ENCODE results near the gene PJA2.

The PJA2 gene

DNA sequence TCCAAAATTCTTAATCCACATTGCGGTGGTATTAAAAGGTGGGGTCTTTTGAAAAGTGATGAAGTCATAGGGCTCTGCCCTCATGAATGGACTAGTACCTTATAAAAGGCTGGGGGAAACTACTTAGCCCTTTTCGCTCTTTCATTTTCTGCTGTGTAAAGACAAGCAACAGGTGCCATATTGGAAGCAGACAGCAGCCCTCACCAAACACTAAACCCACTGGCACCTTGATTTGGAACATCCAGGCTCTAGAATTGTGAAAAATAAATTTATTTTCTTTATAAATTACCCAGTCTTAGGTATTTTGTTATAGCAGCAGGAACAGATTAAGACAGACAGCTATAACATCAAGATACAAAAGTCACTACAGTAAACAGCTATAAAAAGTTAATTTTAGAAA, 12.8 kb downstream of the PJA2 start:
- no peaks in the 10 kb centered on the region for H3K4me1 ChIP-seq (ENCODE audit: insufficient read depth, low read length)
- H3K36me3 ChIP-seq (ENCODE audit: insufficient read depth, low read length), result no peaks in the 10 kb centered on the region
- no peaks in the 10 kb centered on the region for H3K9me3 ChIP-seq (ENCODE audit: control insufficient read depth, insufficient read depth, low read length)
- H3K9ac ChIP-seq (ENCODE audit: low read depth, low read length), result no peak overlapping the region

DNA sequence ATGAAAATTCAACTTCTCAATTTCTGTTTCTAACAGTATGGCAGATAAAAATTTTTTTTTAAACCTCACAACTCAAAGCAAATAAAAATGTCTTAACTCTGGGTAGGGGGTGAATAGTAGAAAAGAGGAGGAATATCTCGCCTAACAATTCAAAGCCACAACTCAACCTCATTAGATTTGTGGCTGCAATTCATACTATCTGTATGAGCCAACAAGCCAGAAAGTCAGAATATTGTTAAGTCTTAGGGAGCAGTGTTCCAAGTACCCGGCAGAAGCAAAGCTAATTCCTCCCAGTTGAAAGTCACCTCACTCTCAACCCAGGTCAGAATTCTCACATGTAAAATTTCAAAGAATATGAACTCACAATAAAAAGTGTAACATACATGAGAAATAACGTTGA, 15.0 kb downstream of the PJA2 start:
- Histone ChIP-seq H3K9me3 (ENCODE audit: control insufficient read depth, insufficient read depth, low read length) (no peaks in the 10 kb centered on the region), H3K4me1 (ENCODE audit: insufficient read depth, low read length) (no peaks in the 10 kb centered on the region), H3K9ac (ENCODE audit: low read depth, low read length) (no peak overlapping the region), H3K36me3 (ENCODE audit: insufficient read depth, low read length) (no peaks in the 10 kb centered on the region)

DNA sequence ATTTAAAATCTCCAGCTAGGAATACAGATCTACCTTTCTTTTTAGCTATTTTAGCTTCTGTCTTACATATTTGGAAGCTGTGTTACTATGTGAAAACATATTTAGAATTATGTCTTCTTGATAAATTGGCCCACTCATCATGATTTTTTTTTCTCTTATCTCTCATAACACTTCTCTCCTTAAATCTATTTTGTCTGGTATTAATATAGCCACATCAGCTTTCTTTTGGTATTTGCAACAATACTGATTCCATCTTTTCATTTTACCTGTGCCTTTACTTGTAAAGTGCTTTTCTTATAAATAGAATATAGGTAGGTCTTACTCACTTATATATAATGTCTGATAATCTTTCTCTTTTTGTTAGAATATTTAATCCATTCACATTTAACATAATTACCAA, 19.6 kb downstream of the PJA2 start:
- Histone ChIP-seq H3K36me3 (ENCODE audit: insufficient read depth, low read length) (no peaks in the 10 kb centered on the region), H3K9me3 (ENCODE audit: control insufficient read depth, insufficient read depth, low read length) (no peaks in the 10 kb centered on the region), H3K9ac (ENCODE audit: low read depth, low read length) (no peak overlapping the region), H3K4me1 (ENCODE audit: insufficient read depth, low read length) (peaks cover 4% of the 10 kb centered on the region; the same call in 1 of the 2 replicates)

DNA sequence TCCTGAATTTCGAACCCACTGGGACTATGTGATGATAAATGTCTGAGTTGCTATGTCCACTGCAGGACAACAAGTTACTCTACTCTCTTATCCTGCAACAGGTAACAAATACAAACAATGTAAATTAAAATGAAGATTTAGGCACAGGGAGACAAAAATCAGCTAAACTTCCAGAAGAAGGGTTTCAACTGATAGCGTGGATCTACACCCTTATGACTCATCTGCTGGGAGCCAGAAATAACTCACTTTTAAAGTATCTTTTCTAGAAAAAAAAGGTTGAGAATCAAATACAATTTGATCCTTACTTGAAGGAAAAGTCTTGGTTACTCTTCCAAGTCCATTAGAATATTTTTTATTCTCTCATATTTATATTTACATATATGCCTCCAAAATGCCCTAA, 21.4 kb downstream of the PJA2 start:
- H3K36me3 ChIP-seq (ENCODE audit: insufficient read depth, low read length), result no peaks in the 10 kb centered on the region
- no peak overlapping the region for H3K9ac ChIP-seq (ENCODE audit: low read depth, low read length)
- peaks cover 4% of the 10 kb centered on the region; the same call in 1 of the 2 replicates for H3K4me1 ChIP-seq (ENCODE audit: insufficient read depth, low read length)
- no peaks in the 10 kb centered on the region for H3K9me3 ChIP-seq (ENCODE audit: control insufficient read depth, insufficient read depth, low read length)

DNA sequence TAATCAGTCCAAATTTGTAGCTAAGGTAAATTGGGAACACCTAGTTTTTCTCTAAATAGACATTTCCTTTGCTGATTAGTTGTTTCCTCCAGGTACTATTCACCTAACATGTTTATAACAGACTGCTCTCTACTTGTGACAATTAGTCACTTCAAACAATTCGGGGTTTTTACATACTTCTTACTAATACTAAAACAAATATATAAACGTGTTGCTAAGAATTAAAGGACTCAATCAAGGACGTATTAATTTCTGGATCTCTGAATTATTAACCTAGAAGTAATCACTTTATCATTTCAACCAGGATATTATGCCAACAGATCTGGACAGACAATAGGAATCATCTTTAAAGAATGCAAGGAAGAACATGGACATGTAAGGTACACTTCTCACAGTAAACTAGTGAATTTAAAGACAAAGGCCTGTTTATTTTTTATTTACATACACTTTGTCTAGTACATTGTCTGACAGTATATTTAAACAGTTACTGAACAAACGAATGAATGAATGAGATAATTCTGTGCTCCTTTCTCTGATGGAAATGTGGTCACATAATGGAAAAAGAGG, 22.3 kb downstream of the PJA2 start:
- Histone ChIP-seq H3K4me1 (ENCODE audit: insufficient read depth, low read length) (peaks cover 4% of the 10 kb centered on the region; the same call in 1 of the 2 replicates), H3K36me3 (ENCODE audit: insufficient read depth, low read length) (no peaks in the 10 kb centered on the region), H3K9me3 (ENCODE audit: control insufficient read depth, insufficient read depth, low read length) (no peaks in the 10 kb centered on the region), H3K9ac (ENCODE audit: low read depth, low read length) (no peak overlapping the region)

DNA sequence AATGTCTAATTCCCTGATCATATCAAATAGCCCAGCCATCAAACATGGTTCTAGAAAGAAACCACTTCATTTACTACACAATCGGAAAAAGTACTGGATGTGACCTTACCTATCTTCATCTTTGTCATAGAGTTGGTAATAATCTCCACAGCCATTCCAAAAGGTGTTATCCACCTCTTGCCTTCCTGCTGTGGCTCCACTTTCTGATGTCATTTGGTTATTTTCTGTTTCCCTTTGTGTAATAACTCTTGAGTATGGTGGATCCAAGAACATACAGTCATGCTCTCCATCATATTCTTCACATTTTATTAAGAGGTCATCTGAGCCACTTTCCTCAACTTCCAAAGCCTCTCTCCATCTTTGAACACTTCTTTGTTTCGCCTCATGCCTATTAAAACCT, 31.7 kb downstream of the PJA2 start:
- no peaks in the 10 kb centered on the region for H3K4me1 ChIP-seq (ENCODE audit: insufficient read depth, low read length)
- no peaks in the 10 kb centered on the region for H3K9me3 ChIP-seq (ENCODE audit: control insufficient read depth, insufficient read depth, low read length)
- H3K36me3 ChIP-seq (ENCODE audit: insufficient read depth, low read length), result peaks cover 11% of the 10 kb centered on the region; the same call in 1 of the 2 replicates
- no peak overlapping the region for H3K9ac ChIP-seq (ENCODE audit: low read depth, low read length)

DNA sequence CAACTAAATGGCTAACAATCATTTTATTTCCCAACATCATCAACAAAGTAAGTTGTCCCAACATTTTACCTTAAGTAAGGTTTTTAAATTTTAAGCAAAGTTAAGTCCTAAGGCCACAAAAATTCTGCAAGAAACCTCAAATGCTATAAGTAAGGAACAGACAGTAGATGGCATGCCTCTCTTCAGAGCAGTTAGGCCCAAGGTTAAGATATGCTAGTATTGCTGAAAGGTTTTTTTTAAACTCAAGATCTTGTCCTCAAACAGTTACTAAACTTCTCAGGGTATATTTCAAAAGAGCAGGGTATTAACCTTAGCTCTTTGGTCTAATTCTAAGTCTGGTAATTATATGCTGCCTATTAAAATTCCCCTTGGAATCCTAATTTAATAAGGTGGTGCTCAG, 35.1 kb downstream of the PJA2 start:
- H3K9ac ChIP-seq (ENCODE audit: low read depth, low read length), result no peak overlapping the region
- H3K36me3 ChIP-seq (ENCODE audit: insufficient read depth, low read length), result peaks cover 11% of the 10 kb centered on the region; the same call in 1 of the 2 replicates
- H3K4me1 ChIP-seq (ENCODE audit: insufficient read depth, low read length), result no peaks in the 10 kb centered on the region; the same call in 1 of the 2 replicates
- no peaks in the 10 kb centered on the region for H3K9me3 ChIP-seq (ENCODE audit: control insufficient read depth, insufficient read depth, low read length)

DNA sequence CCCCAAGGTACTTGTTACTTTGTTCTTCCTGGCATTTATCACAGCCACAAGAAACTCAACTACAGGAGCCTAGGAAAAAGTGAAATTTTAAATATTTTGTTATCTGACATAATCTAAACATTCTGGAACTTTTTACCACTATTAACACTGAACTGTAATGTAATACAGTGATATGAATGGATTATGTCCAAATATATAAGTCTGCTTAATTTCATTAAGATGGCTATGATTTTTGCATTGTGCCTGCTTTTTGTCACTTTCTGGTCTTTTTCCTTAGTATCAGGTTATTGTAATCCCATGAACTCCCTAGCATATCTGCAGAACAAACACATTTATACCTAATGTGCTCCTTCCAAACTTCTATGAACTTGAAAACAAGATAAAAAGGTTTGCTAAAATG, 35.8 kb downstream of the PJA2 start:
- H3K36me3 ChIP-seq (ENCODE audit: insufficient read depth, low read length), result peaks cover 5% of the 10 kb centered on the region; the same call in 1 of the 2 replicates
- H3K9me3 ChIP-seq (ENCODE audit: control insufficient read depth, insufficient read depth, low read length), result 0 out of 2 replicates have a peak, but pooled peaks cover 3% of the 10 kb centered on the region
- H3K9ac ChIP-seq (ENCODE audit: low read depth, low read length), result no peak overlapping the region

DNA sequence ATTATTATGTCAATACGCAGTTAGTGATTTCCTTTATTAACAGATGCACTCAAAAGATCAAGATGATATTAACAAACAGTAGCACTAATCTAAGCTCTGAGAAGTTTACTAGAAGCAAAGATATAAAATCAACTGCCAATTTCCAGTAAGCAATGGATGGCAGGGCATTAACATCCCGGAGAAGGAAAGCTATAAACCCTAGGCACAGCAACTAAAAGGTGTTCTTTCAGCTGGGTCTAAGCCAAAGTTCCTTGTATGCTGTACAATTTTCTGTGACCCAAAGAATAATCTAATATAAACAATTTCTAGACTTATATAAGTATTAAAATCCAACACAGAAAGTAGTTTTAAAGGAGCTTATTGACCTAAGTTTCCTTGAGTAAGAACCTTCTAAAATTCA, 39.4 kb downstream of the PJA2 start:
- Histone ChIP-seq H3K9ac (ENCODE audit: low read depth, low read length) (no peak overlapping the region), H3K36me3 (ENCODE audit: insufficient read depth, low read length) (no peaks in the 10 kb centered on the region), H3K4me1 (ENCODE audit: insufficient read depth, low read length) (no peaks in the 10 kb centered on the region; the same call in 1 of the 2 replicates), H3K9me3 (ENCODE audit: control insufficient read depth, insufficient read depth, low read length) (0 out of 2 replicates have a peak, but pooled peaks cover 3% of the 10 kb centered on the region)

More for the DNA sequence above, 35.8 kb downstream of the PJA2 start:
- no peaks in the 10 kb centered on the region; the same call in 1 of the 2 replicates for H3K4me1 ChIP-seq (ENCODE audit: insufficient read depth, low read length)

DNA sequence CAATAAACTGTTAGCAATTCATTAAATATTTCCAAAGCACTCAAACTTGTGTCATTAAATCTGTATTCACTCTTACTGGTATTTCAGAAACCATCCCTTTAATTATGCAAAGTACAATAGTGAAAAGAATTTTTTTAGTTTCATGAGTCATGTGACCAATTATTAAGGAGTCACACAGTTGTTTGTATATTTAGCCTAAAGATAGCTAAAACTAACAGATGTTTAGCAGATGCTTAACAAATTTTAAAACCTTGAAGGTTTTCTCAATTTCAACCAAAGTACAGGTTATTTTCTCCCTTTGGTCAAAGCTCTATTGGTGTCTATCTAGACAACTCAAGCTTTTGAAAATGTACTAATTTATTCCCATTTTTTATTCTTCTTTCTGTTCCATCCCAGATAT, 44.1 kb downstream of the PJA2 start:
- no peak overlapping the region for H3K9ac ChIP-seq (ENCODE audit: low read depth, low read length)
- 0 out of 2 replicates have a peak, but pooled peaks cover 3% of the 10 kb centered on the region for H3K9me3 ChIP-seq (ENCODE audit: control insufficient read depth, insufficient read depth, low read length)
- no peaks in the 10 kb centered on the region for H3K4me1 ChIP-seq (ENCODE audit: insufficient read depth, low read length)
- no peaks in the 10 kb centered on the region for H3K36me3 ChIP-seq (ENCODE audit: insufficient read depth, low read length)

DNA sequence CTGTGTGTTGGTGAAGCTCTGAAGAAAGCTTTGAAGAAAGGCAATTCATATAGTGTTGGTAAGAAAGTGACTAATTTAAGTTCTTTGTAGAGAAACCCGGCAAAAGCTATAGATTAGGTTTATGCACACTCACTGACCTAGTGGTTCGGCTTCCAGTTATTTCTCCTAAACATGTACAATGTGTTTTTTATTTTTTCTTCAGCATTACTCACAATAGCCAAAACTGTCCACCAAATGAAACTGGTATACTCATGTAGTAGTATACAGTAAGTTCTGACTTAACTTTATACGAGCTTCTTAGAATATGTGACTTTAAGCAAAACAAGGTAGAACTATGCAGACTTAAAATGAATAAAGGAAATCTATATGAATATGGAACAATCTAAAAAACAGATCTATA, 44.8 kb downstream of the PJA2 start:
- no peaks in the 10 kb centered on the region for H3K36me3 ChIP-seq (ENCODE audit: insufficient read depth, low read length)
- H3K9ac ChIP-seq (ENCODE audit: low read depth, low read length), result no peak overlapping the region

DNA sequence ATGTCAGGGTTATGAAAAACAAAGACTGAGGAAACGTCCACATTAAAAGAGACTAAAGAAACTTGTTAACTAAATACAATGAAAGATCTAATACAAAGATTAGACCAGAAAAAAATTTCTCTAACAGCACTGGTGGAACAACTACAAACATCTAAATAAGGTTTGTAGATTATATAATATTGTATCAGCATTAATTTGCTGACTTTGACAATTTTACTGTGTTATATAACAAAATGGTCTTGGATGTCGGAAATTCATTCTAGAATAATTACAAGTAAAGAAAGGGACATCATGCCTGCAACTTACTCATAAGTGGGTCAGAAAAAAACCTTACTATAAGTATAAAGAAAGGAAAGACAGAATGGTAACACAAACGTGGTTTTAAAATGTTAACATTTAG, 50.1 kb downstream of the PJA2 start:
- H3K36me3 ChIP-seq (ENCODE audit: insufficient read depth, low read length), result no peaks in the 10 kb centered on the region

More for the DNA sequence above, 44.8 kb downstream of the PJA2 start:
- Histone ChIP-seq H3K4me1 (ENCODE audit: insufficient read depth, low read length) (no peaks in the 10 kb centered on the region), H3K9me3 (ENCODE audit: control insufficient read depth, insufficient read depth, low read length) (0 out of 2 replicates have a peak, but pooled peaks cover 3% of the 10 kb centered on the region)

DNA sequence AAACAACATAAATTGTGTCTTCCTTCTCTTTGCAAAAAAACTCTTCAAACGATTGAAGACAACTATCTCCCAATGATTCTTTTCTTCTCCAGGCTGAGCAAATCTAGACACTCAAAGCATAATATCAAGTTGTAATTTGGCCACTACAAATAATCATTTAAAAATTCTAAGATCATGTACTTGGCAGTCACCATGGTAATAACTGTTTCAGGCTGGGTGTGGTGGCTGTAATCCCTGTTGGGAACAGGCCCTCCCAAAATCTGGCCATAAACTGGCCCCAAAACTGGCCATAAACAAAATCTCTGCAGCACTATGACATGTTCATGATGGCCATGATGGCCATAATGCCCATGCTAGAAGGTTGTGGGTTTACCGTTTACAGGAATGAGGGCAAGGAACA, 52.0 kb downstream of the PJA2 start:
- H3K36me3 ChIP-seq (ENCODE audit: insufficient read depth, low read length), result no peaks in the 10 kb centered on the region
- H3K9ac ChIP-seq (ENCODE audit: low read depth, low read length), result no peak overlapping the region
- 0 out of 2 replicates have a peak, but pooled peaks cover 4% of the 10 kb centered on the region for H3K9me3 ChIP-seq (ENCODE audit: control insufficient read depth, insufficient read depth, low read length)
- H3K4me1 ChIP-seq (ENCODE audit: insufficient read depth, low read length), result no peaks in the 10 kb centered on the region

More for the DNA sequence above, 50.1 kb downstream of the PJA2 start:
- Histone ChIP-seq H3K9me3 (ENCODE audit: control insufficient read depth, insufficient read depth, low read length) (0 out of 2 replicates have a peak, but pooled peaks cover 4% of the 10 kb centered on the region), H3K4me1 (ENCODE audit: insufficient read depth, low read length) (no peaks in the 10 kb centered on the region), H3K9ac (ENCODE audit: low read depth, low read length) (no peak overlapping the region)

DNA sequence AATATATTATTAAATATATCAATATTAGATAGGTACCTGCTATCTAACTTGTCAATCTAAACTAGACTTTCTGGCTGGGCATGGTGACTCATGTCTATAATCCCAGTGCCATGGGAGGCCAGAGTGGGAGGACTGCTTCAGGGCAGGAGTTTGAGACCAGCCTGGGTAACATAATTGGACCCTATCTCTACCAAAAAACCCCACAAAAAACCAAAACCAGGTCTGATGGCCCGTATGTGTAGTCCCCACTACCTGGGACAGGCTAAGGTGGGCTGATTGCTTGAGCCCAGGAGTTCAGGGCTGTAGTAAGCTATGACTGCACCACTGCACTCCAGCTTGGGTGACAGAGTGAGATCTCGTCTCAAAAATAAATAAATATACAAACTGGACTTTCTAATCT, 55.0 kb downstream of the PJA2 start:
- Histone ChIP-seq H3K36me3 (ENCODE audit: insufficient read depth, low read length) (no peaks in the 10 kb centered on the region), H3K9ac (ENCODE audit: low read depth, low read length) (no peak overlapping the region)

DNA sequence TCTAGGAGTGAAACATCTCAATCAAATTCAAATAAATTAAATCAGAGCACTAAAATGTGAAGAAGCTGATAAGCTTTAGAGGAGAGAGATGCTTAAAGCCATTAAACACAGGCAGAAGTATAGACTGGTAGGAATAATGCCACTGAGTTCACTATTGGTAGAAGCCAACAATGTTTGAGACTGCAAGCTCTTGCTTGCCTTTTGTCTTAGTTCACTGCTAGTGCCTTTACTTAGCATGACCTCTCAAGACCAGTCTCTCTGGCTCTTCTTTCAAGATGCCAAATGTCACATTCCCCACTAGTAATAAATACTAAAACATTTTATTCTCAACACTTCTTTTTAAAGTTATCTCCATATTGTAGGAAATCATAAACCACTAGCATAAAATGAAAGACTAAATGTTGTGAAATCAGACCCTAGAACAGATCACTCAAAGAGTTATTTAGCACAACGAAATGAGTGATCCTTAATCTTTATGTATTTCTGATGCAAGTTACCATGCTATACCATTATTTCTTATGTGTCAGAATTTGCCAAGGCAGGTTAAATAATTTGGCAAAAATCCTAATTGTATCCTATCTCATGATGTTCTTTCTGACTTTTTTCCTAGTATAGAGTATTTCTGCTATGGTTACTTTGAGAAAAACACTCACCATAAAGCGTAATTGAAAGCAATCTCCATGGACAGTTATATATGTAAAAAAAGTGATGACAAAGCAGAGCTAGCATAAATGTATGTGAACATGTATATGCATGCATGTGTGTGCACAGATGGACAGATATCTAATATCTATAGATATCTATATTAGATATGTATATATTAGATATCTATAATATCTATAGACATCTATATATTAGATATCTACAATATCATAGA, 57.5 kb downstream of the PJA2 start:
- Histone ChIP-seq H3K36me3 (ENCODE audit: insufficient read depth, low read length) (no peaks in the 10 kb centered on the region), H3K9me3 (ENCODE audit: control insufficient read depth, insufficient read depth, low read length) (no peaks in the 10 kb centered on the region), H3K4me1 (ENCODE audit: insufficient read depth, low read length) (no peaks in the 10 kb centered on the region), H3K9ac (ENCODE audit: low read depth, low read length) (no peak overlapping the region)

More for the DNA sequence above, 55.0 kb downstream of the PJA2 start:
- 0 out of 2 replicates have a peak, but pooled peaks cover 4% of the 10 kb centered on the region for H3K9me3 ChIP-seq (ENCODE audit: control insufficient read depth, insufficient read depth, low read length)
- no peaks in the 10 kb centered on the region for H3K4me1 ChIP-seq (ENCODE audit: insufficient read depth, low read length)
